HL-60 (cell line): ENCODE data around the gene OR2T6.

Experiments
- DNase-seq, 2 experiments: peaks; one replicate each; pipeline ENCODE4 v3.0.0-alpha.2; 2010 to 2020; ENCODE audit warnings: low read depth in 1 of 2, low spot score in 1 of 2
- H3K27ac ChIP-seq: fragments of 250-450 bp; sonication (Bioruptor Pico); replicated peaks from 2 replicates; pipeline ENCODE4 v1.5.1; 2020; ENCODE audit warnings: mild to moderate bottlenecking, moderate library complexity
- H3K27me3 ChIP-seq: fragments of 250-450 bp; sonication (Bioruptor Pico); 2 replicates; pipeline ENCODE4 v1.5.1; 2021; ENCODE audit warnings: mild to moderate bottlenecking, moderate library complexity; ENCODE audit not compliant: insufficient read depth, poor library complexity, severe bottlenecking
- H3K4me3 ChIP-seq: replicated peaks from 2 replicates; pipeline ENCODE4 v1.5.1; 2011; ENCODE audit warnings: mild to moderate bottlenecking, control low read depth, low read length; ENCODE audit not compliant: insufficient read depth
- CTCF ChIP-seq: IDR thresholded peaks from one replicate; pipeline ENCODE4 v1.5.1; 2011; ENCODE audit warnings: low read length, control low read depth, inconsistent platforms; ENCODE audit not compliant: insufficient read depth
- GABPA ChIP-seq: IDR thresholded peaks from 2 replicates; pipeline ENCODE4 v1.6.1; 2012; ENCODE audit warnings: low read depth
- POLR2AphosphoS5 ChIP-seq: IDR thresholded peaks from 2 replicates; pipeline ENCODE4 v1.6.1; 2012; ENCODE audit warnings: low read depth
- REST ChIP-seq: IDR thresholded peaks from 2 replicates; pipeline ENCODE4 v1.6.1; 2012; ENCODE audit warnings: low read depth; ENCODE audit not compliant: insufficient replicate concordance
- SPI1 ChIP-seq: IDR thresholded peaks from 2 replicates; pipeline ENCODE4 v1.6.1; 2012; ENCODE audit warnings: low read depth, mild to moderate bottlenecking, borderline replicate concordance
- long read RNA-seq: library from polyadenylated mRNA; unstranded; transcript quantifications from one replicate; pipeline ENCODE4 v2.0.0, GENCODE V29; 2020

Gene OR2T6
- long read RNA-seq, partial matches to known transcripts, result 0 of 1 reads
- long read RNA-seq, other reads (novel, unspliced or antisense), result 1 of 1 reads

GRCh38 chr1:248375446-248375845 is at the start of gene OR2T6:
Gene OR2T6 (plus strand): TSS chr1:248375746. CDS start chr1:248387609, 11,863 bp downstream.
- DNase-seq, result no peak
- no peak for TF ChIP-seq POLR2AphosphoS5
- TF ChIP-seq GABPA, result no peak
- TF ChIP-seq REST, result no peak
- no peak for TF ChIP-seq CTCF
- TF ChIP-seq SPI1, result no peak
- H3K27ac ChIP-seq, result no peak within 1 kb of the TSS
- H3K27me3 ChIP-seq, result no peaks in the 10 kb centered on the region
- no peak within 1 kb of the TSS for H3K4me3 ChIP-seq

GRCh38 chr1:248343451-248343850 is 32.1 kb upstream of the OR2T6 start:
- no peak overlapping the region for H3K27ac ChIP-seq
- H3K27me3 ChIP-seq, result no peaks in the 10 kb centered on the region
- H3K4me3 ChIP-seq, result no peak overlapping the region
- no peak for TF ChIP-seq POLR2AphosphoS5
- no peak for TF ChIP-seq REST
- no peak for TF ChIP-seq CTCF
- TF ChIP-seq GABPA, result no peak
- TF ChIP-seq SPI1, result no peak
- DNase-seq, result no peak

GRCh38 chr1:248348475-248348874 is 27.1 kb upstream of the OR2T6 start, which contains the start of gene OR14C36:
Gene OR14C36 (plus strand): TSS chr1:248348775. CDS start chr1:248348775, 0 bp downstream.
- no peak within 1 kb of the TSS for H3K27ac ChIP-seq
- no peak within 1 kb of the TSS for H3K4me3 ChIP-seq
- no peaks in the 10 kb centered on the region for H3K27me3 ChIP-seq
- no peak for TF ChIP-seq REST
- TF ChIP-seq CTCF, result no peak
- TF ChIP-seq GABPA, result no peak
- TF ChIP-seq SPI1, result no peak
- TF ChIP-seq POLR2AphosphoS5, result no peak
- DNase-seq, result no peak
